Activated naive CD4-positive, alpha-beta T cell treated with anti-CD3 and anti-CD28 coated beads, Interleukin-2, amount 50 U/mL, for 16 hours (primary cell): Measurements from ENCODE around the gene ZDHHC8.
"Not testable (repeated sequence)": the region's sequence is repeated elsewhere in the genome, so short reads cannot be mapped to it uniquely, and the experiment has no call there.

Experiments
- DNase-seq: peaks from one replicate; pipeline ENCODE4 v3.0.0-alpha.2; 2020

Gene ZDHHC8

DNA sequence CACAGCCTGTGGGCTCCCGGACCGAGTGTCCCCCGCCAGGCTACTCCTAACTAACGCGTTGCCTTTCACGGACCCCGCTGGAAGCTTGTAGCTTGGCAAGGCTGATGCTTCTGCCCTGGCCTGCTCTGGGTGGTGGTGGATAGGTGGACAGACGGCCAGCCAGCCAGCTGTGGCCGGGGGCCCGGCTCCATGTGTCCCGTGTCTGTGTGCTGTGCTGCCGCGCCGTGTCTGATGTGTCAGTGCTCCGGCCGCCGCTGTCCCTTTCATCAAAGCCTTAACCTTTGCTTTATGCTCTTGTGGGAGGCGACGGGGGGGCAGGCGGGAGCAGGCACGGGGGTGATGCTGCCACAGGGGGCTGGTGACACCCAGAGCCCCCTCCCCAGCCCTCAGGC is 14.2 kb downstream of the ZDHHC8 start:
- DNase-seq = no peak

DNA sequence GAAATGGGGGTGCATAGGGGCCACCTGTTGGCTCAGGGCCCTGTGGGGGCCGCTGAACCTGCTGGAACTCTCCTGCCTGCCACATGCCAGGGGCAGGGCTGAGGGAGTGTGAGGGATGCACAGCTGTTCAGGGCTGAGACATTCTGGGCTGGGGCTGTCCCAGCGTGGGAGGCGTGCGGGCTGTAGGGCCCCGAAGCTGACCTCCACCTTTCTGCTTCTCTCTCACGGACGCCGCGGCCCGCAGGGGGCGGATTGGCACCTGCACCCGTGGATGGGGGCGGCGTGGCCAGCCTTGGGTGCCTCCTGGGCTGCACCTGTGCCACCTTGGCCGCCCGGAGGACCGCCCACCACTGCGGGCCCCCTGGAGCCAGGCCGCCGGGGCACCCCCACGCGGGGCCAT is 15.2 kb downstream of the ZDHHC8 start:
- no peak for DNase-seq

DNA sequence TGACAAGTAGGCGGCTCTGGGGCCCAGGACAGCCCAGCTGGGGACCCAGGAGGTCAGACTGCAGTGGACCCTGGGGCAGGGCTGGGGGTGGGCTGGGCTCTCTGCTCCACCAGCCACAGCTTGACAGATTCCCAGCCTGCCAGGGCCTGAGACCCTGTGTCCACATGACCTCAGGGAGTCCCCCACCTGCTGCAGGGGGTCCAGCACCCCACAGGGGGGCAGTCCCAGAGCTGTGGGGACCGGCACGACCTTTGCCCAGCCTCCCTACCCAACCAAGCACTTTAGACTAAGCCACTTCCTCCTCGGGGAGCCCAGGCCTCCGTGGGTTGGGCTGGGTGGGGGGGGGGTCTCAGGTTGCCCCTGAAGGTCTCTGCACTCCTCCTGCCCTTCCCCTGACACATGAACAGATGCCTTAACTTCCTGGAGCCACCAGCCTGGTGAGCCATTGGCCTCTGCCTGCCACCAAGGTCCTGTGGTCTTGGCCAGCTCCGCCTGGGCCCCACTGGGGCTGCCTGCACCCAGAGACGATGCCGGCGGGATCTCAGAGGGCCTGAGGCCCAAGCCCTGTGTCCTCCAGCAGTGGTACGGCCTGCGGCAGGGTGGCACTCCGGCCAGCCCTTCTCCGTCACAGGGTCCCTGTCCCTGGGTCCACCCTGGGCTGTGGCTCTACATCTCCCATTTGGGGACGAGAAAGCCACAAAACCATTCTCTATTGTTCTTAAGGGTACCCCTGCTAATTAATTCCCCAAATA is 15.8 kb downstream of the ZDHHC8 start:
- no peak for DNase-seq

DNA sequence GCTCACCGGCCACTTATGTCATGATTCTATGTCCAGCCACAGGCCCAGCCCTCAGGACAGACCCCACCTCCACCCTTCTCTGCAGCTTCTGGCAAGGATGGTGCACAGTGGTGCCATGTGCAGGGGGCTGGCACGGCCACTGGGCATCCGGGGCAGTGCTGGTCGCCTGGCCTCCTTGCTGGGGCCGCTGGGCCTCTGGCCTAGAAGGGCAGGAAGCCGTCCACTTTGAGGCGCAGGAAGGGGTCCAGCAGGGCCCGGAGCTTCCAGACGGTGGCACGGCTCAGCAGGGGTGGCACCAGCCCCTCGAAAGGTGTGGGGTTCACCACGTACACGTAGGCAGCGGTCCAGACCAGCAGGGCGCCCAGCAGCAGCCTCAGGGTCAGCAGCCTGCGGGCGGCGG is 16.8 kb downstream of the ZDHHC8 start:
- no peak for DNase-seq

DNA sequence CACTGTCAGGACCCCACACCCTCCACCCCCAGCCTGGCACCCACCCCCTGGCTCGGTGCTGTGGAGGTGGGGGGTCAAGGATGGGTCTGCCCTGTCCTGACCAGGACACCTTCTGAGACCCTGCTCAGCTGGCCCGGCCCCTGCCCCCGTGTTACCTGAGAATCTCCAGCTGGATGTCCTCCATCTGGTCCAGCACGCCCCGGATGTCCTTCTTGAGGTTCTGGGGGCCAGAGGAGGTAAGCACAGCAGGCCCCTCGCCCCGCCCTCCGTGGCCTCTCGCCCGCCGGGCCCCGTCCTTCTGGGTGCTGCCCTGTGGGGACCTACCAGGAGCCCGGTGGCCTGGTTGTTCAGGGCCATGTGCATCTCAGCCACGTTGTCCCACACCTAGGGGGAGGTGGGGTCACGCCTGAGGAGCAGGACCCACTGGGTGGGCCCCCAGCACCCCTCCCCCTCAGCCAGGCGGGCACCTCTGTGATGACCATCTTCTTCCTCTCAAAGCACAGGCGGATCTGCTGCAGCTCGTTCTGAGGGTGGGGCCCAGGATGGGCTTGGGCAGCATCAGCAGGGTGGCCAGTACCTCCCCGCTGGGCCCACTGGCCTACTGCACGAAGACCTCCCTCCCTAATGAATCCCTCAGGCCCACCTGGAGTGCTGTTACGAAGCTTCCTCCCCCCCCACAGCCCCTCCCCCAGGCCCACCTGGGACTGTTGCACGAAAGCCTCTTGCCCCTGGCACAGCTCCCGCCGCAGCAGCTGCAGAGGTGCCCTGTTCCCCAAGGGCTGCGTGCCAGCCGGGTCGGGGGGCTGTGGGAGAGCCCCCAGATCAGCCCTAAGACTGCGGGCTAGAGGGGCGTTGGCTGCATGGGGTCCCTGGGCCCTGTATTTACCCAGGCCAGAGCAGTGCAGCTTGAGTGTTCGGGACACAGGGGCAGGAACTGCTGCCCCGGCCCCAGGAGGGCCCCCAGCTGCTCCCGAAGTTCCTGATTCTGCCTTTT is 17.9 kb downstream of the ZDHHC8 start:
- DNase-seq = no peak

DNA sequence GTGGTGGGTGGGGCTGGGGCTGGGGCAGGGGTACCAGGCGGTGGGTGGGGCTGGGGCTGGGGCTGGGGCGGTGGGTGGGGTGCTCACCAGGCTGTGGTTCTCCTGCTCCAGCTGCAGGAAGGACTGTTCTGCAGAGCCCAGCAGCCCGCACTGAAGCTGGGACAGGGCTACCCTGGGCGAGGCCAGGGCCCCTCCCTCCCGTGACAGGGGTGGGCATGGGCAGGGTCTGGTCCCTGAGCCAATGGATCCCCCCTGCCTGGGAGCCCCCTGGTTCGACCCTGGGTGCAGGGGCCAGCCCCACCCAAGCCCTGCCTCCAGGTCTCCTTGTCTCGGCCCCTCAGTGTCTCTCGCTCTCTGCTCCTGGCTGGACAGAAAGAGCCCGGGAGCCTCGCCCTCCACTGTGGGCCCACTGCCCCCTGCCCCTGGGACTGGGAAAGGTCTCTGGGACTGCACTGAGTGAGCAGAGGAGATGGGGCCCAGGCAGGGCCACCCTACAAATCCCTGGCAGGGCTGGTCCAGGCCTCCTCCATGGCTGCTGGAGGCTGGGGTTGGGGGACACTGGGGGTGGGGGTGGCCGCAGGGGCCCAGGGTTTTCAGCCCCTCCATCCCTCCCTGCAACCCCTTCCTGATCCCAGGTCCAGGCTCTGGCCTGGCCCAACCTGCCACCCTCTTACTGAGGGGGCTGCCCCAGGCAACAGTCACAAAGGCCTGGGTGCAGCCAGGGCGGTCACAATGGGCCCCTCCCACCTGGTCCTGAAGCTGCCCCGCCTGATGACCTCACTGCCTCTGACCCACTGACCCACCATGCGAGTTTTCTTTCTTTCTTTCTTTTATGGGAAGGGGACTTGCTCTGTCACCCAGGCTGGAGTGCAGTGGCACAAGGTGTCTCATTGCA is 19.0 kb downstream of the ZDHHC8 start, which contains the start of gene CCDC188:
TSS of gene CCDC188 (minus strand) at position 675 of the 895 bp plus-strand sequence. CDS start at position 606, 69 bp downstream.
- no peak for DNase-seq

DNA sequence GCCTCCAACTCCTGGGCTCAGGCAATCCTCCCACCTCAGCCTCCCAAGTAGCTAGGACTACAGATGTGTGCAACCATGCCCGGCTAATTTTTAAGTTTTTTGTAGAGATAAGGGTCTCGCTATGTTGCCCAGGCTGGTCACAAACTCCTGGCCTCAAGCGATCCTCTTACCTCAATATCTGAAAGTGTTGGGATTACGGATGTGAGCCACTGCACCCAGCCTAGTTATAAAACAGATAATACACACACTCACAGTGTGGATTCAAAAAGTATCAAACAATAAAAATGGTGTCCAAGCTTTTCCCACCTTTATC is 19.6 kb downstream of the ZDHHC8 start:
- no peak for DNase-seq

DNA sequence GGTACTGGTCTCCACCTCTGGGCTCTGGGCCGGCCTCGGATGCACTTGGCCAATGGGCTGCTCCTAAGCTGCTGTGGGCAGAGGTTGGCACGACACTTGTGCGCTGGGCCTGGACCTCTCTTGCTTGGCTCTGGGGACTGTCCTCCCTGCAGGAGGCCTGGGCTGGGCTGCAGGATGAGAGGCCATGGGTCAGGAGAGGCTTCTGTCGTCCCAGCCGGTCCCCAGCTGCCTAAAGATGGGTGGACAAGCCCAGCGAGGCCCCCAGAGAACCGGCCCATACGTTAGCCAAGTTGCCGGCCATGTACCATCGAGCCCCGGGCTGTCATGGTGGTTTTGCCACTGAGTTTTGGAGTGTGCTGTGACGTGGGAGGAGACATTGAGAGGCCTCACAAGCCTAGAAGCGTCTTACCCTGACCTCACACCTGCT is 20.9 kb downstream of the ZDHHC8 start:
- no peak for DNase-seq

DNA sequence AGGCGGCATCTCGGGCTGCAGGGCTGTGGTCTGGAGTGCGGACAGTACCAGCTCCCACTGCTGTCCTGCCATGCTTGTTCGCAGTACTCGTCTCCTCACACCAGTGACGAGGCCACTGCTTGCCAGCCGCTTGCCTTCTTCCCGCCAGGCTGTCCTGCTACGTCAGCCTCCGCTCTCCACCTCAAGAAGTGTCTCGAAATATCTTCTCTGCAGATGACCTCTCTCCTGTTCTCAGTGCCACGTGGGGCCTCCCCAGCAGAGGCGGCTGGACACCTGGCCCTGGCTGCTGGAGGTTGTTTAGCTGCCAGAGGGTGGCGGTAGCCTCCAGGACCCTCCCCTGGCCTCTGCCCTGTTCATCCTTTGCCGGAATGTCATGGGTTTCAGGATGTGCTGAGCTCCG is 22.3 kb downstream of the ZDHHC8 start:
- no peak for DNase-seq

DNA sequence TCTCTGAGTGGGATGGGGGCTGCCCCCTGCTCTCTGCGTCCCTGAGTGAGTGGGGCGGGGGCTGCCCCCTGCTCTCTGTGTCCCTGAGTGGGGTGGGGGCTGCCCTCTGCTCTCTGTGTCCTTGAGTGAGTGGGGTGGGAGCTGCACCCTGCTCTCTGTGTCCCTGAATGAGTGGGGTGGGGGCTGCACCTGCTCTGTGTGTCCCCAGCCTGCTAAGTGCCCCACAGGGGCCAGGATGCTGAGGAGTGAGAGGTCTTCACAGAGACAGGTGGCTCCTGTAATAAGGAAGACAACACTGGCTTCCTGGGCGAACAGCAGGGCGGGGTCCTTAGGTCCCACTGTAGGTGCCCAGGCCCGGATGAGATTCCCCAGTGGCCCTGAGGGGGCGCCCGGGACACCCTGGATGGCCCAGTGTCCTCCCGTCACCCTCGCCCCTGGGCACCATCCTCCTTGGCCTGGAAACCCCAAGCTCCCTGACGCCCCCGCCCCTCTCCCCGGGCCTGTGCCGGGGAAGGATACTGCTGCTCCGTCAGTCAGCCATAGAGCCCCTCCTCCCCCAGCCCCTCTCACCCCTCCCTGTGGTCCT is 23.1 kb downstream of the ZDHHC8 start:
- no peak for DNase-seq

DNA sequence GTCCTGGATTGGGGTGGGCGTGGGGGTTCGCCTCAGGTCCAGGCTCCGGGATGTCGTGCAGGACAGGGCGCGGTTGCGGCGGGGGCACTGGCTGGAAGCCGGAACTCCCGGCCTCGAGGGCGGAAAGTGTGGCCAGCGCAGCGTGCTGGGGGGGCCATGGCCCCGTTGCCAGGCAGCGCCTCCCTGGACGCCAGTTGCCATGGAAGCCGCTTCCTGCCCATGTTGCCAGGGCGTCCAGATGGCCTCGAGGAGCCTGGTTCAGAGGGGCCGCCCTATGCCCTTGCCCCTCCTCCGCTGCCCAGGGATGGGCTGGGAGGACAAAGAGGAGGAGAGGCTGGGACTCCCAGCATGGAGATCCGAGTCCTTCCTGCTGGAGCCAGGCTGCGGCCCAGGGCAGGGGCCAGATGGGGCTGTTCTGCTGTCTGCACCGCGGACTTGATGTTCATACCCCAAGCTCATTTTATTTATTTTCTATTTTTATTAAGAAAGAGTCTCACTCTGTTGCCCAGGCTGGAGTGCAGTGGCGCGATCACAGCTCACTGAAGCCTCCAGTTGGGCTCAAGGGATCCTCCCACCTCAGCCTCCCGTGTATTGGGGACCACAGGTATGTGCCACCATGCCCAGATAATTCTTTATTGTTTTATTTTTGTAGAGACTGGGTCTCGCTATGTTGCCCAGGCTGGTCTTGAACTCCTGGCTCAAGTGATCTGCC is 23.9 kb downstream of the ZDHHC8 start:
- DNase-seq = no peak

DNA sequence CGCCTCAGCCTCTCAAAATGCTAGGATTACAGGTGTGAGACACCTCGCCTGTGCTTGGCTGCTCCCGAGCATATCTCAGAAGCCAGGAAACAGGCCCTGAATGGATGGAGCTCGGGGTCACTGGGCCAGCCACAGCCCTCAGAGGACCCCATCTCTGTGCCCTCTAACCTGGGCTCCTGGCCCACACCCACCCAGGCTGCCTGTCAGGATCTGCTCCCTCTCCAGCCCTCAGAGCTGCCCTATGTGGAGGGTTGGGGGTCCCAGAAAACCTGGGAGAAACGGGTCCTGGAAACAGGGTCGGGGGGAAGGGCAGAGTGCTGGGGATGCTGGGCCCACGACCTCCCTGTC is 24.4 kb downstream of the ZDHHC8 start:
- no peak for DNase-seq

DNA sequence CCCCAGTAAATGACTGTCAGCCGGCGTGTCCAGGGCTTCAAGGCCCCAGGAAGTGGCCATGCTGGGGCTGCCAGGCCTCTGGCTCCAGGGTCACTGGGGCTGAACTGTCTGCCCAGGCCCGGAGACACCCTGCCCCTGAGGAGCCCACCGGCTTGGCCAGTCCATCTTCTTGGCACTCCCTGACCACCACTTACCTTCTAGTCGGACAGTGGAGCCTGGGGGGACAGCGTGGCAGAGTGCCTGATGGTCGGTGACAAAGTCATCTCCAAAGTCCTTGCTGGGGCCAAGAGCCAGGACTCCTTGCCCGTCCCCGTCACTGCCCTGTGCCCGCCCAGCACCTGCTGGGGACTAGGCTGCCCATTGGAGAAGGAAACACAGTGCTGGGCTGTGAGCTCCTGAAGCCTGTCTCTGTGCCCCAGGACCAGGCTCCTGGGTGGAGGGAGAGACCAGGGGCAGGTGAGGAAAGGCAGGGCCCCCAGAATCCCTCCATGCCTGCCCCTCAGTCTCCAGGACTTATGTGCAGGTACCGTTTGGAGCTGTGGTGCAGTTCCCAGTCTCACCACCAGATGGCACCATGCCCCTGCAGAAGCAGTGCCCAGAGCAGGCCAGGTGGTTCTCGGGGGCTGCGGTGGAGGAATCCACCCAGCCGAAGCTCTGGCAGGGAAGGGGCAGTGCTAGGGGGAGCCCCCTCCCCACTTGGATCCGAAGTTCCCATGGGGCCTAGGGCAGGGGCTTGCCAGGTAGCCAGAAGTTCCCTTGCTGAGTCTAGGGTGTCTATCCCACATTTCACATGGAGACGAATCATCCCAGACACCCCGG is 25.2 kb downstream of the ZDHHC8 start:
- peak; percentile 85 for DNase-seq

DNA sequence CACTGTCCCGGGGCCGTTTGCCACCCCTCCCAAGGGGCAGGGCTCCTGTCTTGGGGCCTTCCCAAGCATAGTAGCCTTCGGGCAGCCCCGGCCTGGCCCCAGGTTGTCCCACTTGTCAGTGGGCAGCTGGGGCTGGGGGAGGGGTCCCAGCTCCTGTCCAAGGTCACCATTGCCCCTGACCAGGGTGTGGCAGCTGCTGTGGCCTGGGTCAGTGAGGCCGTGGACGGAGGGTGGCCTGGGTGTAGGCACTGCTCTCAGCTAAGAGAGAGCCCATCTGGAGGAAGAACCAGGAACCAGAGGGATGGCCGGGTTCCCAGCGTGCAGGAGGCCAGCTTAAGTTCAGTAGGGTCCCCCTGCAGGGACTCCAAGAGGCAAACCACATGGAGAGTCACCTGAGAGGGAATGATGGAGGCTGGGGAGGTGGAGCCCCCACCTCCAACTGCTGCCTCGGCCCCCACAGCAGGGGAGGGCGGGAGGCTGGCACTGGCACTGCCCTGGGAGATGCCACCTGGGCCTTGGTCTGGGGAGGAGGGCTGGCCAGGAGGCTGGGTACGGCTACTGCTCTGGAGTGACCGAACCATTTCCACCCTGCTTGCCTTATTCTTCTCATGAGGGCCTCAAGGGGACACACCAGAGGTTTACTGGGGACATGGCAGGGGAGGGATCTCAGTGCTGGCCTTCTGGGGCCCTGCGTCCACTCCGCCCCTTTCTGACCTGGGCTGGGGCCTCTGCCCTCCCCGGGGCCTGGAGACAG is 26.0 kb downstream of the ZDHHC8 start:
- no peak for DNase-seq

DNA sequence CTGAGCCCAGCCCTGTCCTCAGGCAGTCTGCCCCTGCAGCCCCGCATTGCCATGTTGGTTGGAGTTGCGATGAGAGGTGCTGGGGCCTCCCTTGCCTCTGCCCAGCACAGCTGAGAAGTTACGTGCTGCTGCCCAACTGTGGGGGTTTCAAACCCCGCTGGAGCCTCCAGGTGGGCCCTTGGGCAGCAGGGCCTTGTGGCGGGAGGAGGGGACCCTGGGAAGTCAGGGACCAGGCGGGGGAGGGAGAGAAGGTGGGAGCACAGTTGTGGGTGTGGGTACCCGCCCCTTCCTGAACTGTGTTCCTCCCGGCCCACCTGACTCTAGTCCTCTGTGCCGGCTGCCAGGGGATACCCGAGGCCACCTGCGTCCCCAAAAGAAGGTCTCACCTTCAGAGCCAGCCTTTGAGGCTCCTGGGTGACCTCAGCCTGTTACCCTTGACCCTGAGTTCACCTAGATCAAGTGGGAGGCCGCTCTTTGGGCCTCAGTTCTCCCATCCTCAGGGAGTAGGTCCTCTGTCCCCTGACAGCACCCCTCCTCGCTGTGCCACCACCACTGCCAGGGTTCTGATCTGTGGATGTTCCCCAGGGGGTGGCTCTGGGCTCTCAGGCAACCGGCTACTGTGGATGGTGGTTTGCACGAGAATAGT is 26.9 kb downstream of the ZDHHC8 start:
- DNase-seq = no peak

DNA sequence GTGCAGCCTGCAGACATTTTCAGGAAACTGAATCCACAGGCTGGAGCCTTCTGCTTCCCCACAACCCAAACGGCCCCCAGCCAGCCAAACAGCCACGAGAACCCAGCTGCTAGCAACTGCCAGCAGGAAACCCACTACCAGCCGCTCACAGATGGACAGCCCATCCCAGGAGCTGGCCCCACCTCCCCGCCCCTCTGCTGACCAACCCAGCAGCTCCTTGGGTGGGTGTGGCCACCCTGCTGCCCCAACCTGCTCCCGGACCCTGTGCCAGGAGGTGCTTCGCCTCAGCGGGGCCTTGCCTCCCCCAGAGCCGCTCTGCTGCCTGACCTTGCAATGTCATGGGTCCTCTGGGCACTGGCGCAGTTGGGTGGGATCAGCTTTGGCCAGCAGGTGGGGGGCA is 27.5 kb downstream of the ZDHHC8 start:
- no peak for DNase-seq

DNA sequence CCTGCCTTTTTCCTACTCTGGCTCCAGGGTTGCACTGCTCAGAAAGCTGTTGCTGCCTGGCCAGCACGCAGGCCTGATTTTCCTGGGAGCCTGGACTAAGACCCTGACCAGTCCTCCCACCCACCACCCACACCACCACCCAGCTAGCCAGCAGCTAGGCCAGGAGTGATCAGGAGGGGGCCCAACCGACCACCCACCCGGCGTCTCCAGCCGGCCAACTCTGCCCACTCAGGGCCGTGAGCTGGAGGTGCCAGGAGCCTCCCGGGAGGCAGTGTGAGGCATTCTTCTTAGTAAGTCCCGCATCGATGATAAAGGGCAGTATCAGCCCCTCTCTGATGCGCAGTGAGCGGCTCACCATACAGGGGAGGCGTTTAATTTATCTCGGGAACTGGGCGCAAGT is 27.9 kb downstream of the ZDHHC8 start:
- not testable (repeated sequence) for DNase-seq

DNA sequence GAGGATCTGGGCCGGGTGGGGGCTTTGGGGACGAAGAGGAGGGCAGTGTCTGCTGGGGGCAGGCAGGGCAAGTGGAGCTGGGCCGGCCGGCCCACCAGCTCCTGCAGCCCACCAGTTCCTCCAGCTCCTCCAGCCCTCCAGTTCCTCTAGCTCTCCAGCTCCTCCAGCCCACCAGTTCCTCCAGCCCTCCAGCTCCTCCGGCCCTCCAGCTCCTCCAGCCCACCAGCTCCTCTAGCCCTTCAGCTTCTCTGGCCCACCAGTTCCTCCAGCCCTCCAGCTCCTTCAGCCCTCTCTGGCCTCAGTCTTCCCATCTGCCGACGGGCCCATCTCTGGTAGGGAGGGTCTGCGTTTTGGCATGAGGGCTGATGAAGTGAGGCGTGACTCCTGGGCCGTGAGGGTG is 28.4 kb downstream of the ZDHHC8 start:
- DNase-seq = no peak

DNA sequence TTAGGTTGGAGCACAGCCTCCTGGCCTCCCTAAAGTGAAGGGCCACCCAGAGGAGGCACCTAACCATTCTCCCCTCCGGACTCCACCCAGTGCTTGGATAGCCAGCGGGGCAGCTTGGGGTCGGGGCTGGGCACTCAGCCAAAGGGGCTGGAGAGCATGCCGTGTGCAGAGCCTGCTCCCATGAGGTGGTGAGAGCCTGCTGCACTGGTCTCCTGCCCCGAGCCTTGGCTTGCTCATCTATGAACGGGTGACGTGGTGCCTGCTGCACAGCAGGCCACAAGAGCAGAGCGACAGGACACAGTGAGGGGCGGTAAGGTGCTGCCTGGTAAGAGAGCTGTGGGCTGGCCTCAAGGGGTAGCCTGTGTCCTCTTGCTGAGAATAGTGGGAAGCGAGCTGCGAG is 33.3 kb downstream of the ZDHHC8 start:
- DNase-seq = no peak

DNA sequence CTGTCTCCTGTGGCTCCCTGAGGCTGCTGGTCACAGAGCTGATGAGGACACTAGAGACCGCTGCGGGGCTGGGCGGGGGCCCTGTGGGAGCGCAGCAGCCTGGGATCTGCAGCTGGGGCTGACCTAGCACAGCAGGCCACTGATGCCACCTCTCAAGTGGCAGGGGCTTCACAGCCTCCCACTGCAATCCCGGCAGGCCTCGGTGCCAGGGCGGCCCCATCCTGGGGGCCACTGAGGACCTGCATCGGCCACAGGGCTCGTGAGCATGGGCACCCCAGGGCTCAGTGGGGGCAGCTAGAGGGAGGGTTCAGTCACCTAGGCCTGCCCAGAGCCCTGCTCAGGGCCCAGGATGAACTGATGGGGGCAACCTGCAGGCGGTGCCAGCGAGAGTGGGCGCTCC is 33.8 kb downstream of the ZDHHC8 start:
- DNase-seq = no peak
